Sigmoid colon (tissue), 4 donors: ENCODE measurements around the gene RGSL1.

Experiments used
- CTCF ChIP-seq, 4 experiments: fragments of 450-650 bp in 3 of 4; fragments of 200-600 bp in 1 of 4; IDR thresholded peaks; one replicate each; pipeline ENCODE4 v1.5.1; 2016 to 2019; ENCODE audit warnings: antibody characterized with exemption in 4 of 4, mild to moderate bottlenecking in 3 of 4, moderate library complexity in 2 of 4
- EP300 ChIP-seq, 4 donors: sonication (generic); formaldehyde crosslinking; IDR thresholded peaks; one replicate each; pipeline ENCODE4 v1.6.1; 2017; ENCODE audit warnings: antibody characterized with exemption in 4 of 4
- POLR2A ChIP-seq, 2 donors: fragments of 450-650 bp; IDR thresholded peaks; one replicate each; pipeline ENCODE4 v1.6.1; 2016; ENCODE audit warnings: antibody characterized with exemption in 2 of 2, mild to moderate bottlenecking in 2 of 2, moderate library complexity in 2 of 2
- POLR2AphosphoS5 ChIP-seq, 4 donors: sonication (generic); formaldehyde crosslinking; IDR thresholded peaks; one replicate each; pipeline ENCODE4 v1.6.1; 2017; ENCODE audit warnings: antibody characterized with exemption in 4 of 4

- TF ChIP-seq POLR2A (IDR thresholded peaks at IDR 0.05) (no peak), CTCF (IDR thresholded peaks at IDR 0.05) (no peak), POLR2AphosphoS5 (IDR thresholded peaks at IDR 0.05) (no peak), EP300 (IDR thresholded peaks at IDR 0.05) (no peak)
Observed at GRCh38 chr1:182430263-182431068, 19.5 kb upstream of the RGSL1 start.
